HepG2 (cell line): ENCODE measurements around the gene CIAO3. TPM values are rescaled to one million over a fixed set of nuclear protein-coding genes. Genes with fewer than 3 reads are reported as not detected.

Source experiments
- AGO2 ChIP-seq: fragments of 200-400 bp; formaldehyde crosslinking; optimal IDR thresholded peaks from 2 replicates; pipeline ENCODE3; 2017; ENCODE audit warnings: mild to moderate bottlenecking, low read depth, low read length, moderate library complexity
- MTF2 ChIP-seq: sonication (generic); formaldehyde crosslinking; IDR thresholded peaks from 2 replicates; pipeline ENCODE4 v1.5.0; 2020; ENCODE audit warnings: missing genetic modification reagents, borderline replicate concordance
- NKX3-1 ChIP-seq: sonication (generic); formaldehyde crosslinking; IDR thresholded peaks from 2 replicates; pipeline ENCODE4 v1.5.0; 2020; ENCODE audit warnings: missing genetic modification reagents
- NR2C2 ChIP-seq: sonication (generic); formaldehyde crosslinking; IDR thresholded peaks from 2 replicates; pipeline ENCODE4 v1.4.0; 2020; ENCODE audit warnings: missing genetic modification reagents, mild to moderate bottlenecking, moderate library complexity, borderline replicate concordance
- POGZ ChIP-seq: sonication (generic); formaldehyde crosslinking; IDR thresholded peaks from 2 replicates; pipeline ENCODE4 v1.4.0; 2020; ENCODE audit warnings: mild to moderate bottlenecking, missing genetic modification reagents
- TOE1 ChIP-seq: sonication (generic); formaldehyde crosslinking; IDR thresholded peaks from 2 replicates; pipeline ENCODE4 v1.4.0; 2020; ENCODE audit warnings: mild to moderate bottlenecking, missing genetic modification reagents
- ZFP36L1 ChIP-seq: sonication (generic); formaldehyde crosslinking; IDR thresholded peaks from 2 replicates; pipeline ENCODE4 v1.8.0; 2022; ENCODE audit warnings: mild to moderate bottlenecking, missing genetic modification reagents, moderate library complexity
- ZFP82 ChIP-seq: sonication (generic); formaldehyde crosslinking; IDR thresholded peaks from 2 replicates; pipeline ENCODE4 v1.5.1; 2020; ENCODE audit warnings: mild to moderate bottlenecking, missing genetic modification reagents, borderline replicate concordance
- ZNF230 ChIP-seq: sonication (generic); formaldehyde crosslinking; IDR thresholded peaks from 2 replicates; pipeline ENCODE4 v1.4.0; 2020; ENCODE audit warnings: mild to moderate bottlenecking, missing genetic modification reagents
- ZNF253 ChIP-seq: sonication (generic); formaldehyde crosslinking; IDR thresholded peaks from 2 replicates; pipeline ENCODE4 v1.8.0; 2022; ENCODE audit warnings: mild to moderate bottlenecking, missing genetic modification reagents, borderline replicate concordance
- ZNF317 ChIP-seq: sonication (generic); formaldehyde crosslinking; IDR thresholded peaks from 2 replicates; pipeline ENCODE4 v1.5.0; 2020; ENCODE audit warnings: mild to moderate bottlenecking, missing genetic modification reagents
- ZNF33A ChIP-seq: sonication (generic); formaldehyde crosslinking; IDR thresholded peaks from 2 replicates; pipeline ENCODE4 v1.5.1; 2020; ENCODE audit warnings: missing genetic modification reagents, mild to moderate bottlenecking, moderate library complexity, borderline replicate concordance
- ZNF564 ChIP-seq: sonication (generic); formaldehyde crosslinking; IDR thresholded peaks from 2 replicates; pipeline ENCODE4 v1.8.1; 2023; ENCODE audit warnings: mild to moderate bottlenecking, missing genetic modification reagents
- ZNF720 ChIP-seq: sonication (generic); formaldehyde crosslinking; IDR thresholded peaks from 2 replicates; pipeline ENCODE4 v1.4.0; 2020; ENCODE audit warnings: missing genetic modification reagents
- ZSCAN12 ChIP-seq: sonication (generic); formaldehyde crosslinking; IDR thresholded peaks from 2 replicates; pipeline ENCODE4 v1.9.0; 2021; ENCODE audit warnings: mild to moderate bottlenecking, missing genetic modification reagents
- polyA plus RNA-seq, 8 experiments: library from polyadenylated mRNA; depleted of rRNA in 3 of 8; stranded (reverse) in 7 of 8; unstranded in 1 of 8; fragments of >200 nt; fragmentation: Illumina TruSeq in 4 of 8; extraction: Trizol in 4 of 8; gene quantifications; 2 replicates each; pipeline versions ENCODE4 v1.2.1 to v1.2.3, GENCODE V29; 2011 to 2016; ENCODE audit warnings: low read depth in 4 of 8, missing spikeins in 1 of 8, mixed read lengths in 1 of 8; ENCODE audit not compliant: insufficient read depth in 1 of 8
- total RNA-seq, 5 experiments: library from RNA; depleted of rRNA; stranded (reverse); fragments of >200 nt; fragmentation: Illumina TruSeq; extraction: Trizol; gene quantifications; 2 replicates each; pipeline ENCODE4 v1.2.3, GENCODE V29; 2016; ENCODE audit warnings: low read depth in 1 of 5
- TF ChIP-seq, protein P1 (sequence below), 2 experiments: fragments of 450-650 bp in 1 of 2; sonication (generic) in 1 of 2; formaldehyde crosslinking; IDR thresholded peaks; 2 replicates each; pipeline versions ENCODE4 v1.5.0 to v1.8.0; 2020 to 2022; ENCODE audit warnings: mild to moderate bottlenecking in 1 of 2, missing genetic modification reagents in 1 of 2
- TF ChIP-seq, protein P2 (sequence below): sonication (generic); formaldehyde crosslinking; IDR thresholded peaks from 2 replicates; pipeline ENCODE4 v1.5.1; 2020; ENCODE audit warnings: mild to moderate bottlenecking, missing genetic modification reagents, moderate library complexity
- TF ChIP-seq, protein P3 (sequence below): sonication (generic); formaldehyde crosslinking; IDR thresholded peaks from one replicate; pipeline ENCODE4 v1.5.1; 2020; ENCODE audit warnings: mild to moderate bottlenecking, missing genetic modification reagents; ENCODE audit errors: not compliant biosample characterization
- TF ChIP-seq, protein P4 (sequence below): sonication (generic); formaldehyde crosslinking; IDR thresholded peaks from 2 replicates; pipeline ENCODE4 v1.8.0; 2022; ENCODE audit warnings: mild to moderate bottlenecking, missing genetic modification reagents, moderate library complexity

Gene CIAO3
- total and polyA plus RNA-seq, 2 of the 13 experiments (the other 11 are each of a cell fraction or from before 2014, with no cell fraction given): 21.7 to 25.0 TPM

DNA sequence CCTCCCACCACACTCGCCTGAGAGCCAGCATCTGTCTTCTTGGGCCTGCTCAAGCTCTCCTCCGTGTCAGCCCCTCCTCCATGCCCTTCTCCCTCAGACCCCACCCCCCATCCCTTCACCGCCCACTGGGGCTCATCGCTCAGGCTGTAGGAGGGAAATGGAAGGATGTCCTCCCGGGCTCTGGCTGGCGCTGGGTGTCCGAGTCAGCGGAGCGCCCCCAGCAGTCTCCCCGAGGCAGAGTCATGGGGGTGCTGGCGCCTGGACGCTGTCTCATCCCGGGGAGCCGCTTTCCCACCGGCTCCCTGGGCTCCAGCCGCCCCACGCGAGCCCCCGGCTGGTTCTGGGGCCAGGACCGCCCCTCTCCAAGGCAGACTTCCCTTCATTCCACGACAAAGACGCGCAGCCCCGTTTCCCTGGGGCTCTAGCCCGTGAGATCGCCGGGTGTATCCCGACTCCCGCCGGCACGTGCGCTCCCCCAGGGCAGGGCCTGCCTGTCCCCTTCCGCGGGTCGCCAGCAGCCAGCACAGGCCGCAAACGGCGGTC lies 20.3 kb downstream of the CIAO3 start (continued):
- TF ChIP-seq, protein P1, sequence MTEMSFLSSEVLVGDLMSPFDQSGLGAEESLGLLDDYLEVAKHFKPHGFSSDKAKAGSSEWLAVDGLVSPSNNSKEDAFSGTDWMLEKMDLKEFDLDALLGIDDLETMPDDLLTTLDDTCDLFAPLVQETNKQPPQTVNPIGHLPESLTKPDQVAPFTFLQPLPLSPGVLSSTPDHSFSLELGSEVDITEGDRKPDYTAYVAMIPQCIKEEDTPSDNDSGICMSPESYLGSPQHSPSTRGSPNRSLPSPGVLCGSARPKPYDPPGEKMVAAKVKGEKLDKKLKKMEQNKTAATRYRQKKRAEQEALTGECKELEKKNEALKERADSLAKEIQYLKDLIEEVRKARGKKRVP (CRISPR knock-in tag; IDR thresholded peaks at IDR 0.05): 0 out of 4 replicates have a peak, but pooled peaks of 1 of the 2 experiments have one; percentile 20
- TF ChIP-seq ZNF33A (CRISPR knock-in tag) (peak; percentile 36; the same call in 1 of the 2 replicates), ZNF720 (CRISPR knock-in tag) (no peak), ZNF564 (no peak), ZNF230 (CRISPR knock-in tag) (no peak), ZNF253 (CRISPR knock-in tag) (0 out of 2 replicates have a peak, but pooled peaks have one; percentile 53), ZSCAN12 (no peak), AGO2 (peak; percentile 87), NKX3-1 (CRISPR knock-in tag) (no peak), TOE1 (CRISPR knock-in tag) (no peak), NR2C2 (CRISPR knock-in tag) (no peak), MTF2 (peak; percentile 74; the same call in 1 of the 2 replicates), ZFP36L1 (CRISPR knock-in tag) (no peak), ZFP82 (peak; percentile 84), POGZ (CRISPR knock-in tag) (0 out of 2 replicates have a peak, but pooled peaks have one; percentile 10), ZNF317 (CRISPR knock-in tag) (0 out of 2 replicates have a peak, but pooled peaks have one; percentile 21)
- TF ChIP-seq, protein P2, sequence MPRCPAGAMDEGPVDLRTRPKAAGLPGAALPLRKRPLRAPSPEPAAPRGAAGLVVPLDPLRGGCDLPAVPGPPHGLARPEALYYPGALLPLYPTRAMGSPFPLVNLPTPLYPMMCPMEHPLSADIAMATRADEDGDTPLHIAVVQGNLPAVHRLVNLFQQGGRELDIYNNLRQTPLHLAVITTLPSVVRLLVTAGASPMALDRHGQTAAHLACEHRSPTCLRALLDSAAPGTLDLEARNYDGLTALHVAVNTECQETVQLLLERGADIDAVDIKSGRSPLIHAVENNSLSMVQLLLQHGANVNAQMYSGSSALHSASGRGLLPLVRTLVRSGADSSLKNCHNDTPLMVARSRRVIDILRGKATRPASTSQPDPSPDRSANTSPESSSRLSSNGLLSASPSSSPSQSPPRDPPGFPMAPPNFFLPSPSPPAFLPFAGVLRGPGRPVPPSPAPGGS (CRISPR knock-in tag): no peak
- TF ChIP-seq, protein P3, sequence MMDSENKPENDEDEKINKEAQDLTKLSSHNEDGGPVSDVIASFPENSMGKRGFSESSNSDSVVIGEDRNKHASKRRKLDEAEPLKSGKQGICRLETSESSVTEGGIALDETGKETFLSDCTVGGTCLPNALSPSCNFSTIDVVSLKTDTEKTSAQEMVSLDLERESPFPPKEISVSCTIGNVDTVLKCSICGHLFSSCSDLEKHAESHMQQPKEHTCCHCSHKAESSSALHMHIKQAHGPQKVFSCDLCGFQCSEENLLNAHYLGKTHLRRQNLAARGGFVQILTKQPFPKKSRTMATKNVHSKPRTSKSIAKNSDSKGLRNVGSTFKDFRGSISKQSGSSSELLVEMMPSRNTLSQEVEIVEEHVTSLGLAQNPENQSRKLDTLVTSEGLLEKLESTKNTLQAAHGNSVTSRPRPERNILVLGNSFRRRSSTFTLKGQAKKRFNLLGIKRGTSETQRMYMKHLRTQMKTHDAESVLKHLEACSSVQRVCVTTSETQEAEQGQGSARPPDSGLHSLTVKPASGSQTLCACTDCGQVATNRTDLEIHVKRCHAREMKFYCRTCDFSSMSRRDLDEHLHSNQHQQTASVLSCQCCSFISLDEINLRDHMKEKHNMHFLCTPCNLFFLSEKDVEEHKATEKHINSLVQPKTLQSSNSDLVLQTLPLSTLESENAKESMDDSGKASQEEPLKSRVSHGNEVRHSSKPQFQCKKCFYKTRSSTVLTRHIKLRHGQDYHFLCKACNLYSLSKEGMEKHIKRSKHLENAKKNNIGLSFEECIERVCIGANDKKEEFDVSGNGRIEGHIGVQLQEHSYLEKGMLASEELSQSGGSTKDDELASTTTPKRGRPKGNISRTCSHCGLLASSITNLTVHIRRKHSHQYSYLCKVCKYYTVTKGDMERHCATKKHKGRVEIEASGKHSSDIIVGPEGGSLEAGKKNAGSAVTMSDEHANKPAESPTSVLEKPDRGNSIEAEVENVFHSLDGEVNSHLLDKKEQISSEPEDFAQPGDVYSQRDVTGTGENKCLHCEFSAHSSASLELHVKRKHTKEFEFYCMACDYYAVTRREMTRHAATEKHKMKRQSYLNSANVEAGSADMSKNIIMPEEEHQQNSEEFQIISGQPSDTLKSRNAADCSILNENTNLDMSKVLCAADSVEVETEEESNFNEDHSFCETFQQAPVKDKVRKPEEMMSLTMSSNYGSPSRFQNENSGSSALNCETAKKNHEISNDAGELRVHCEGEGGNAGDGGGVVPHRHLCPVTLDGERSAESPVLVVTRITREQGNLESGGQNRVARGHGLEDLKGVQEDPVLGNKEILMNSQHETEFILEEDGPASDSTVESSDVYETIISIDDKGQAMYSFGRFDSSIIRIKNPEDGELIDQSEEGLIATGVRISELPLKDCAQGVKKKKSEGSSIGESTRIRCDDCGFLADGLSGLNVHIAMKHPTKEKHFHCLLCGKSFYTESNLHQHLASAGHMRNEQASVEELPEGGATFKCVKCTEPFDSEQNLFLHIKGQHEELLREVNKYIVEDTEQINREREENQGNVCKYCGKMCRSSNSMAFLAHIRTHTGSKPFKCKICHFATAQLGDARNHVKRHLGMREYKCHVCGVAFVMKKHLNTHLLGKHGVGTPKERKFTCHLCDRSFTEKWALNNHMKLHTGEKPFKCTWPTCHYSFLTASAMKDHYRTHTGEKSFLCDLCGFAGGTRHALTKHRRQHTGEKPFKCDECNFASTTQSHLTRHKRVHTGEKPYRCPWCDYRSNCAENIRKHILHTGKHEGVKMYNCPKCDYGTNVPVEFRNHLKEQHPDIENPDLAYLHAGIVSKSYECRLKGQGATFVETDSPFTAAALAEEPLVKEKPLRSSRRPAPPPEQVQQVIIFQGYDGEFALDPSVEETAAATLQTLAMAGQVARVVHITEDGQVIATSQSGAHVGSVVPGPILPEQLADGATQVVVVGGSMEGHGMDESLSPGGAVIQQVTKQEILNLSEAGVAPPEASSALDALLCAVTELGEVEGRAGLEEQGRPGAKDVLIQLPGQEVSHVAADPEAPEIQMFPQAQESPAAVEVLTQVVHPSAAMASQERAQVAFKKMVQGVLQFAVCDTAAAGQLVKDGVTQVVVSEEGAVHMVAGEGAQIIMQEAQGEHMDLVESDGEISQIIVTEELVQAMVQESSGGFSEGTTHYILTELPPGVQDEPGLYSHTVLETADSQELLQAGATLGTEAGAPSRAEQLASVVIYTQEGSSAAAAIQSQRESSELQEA (CRISPR knock-in tag): peak; percentile 48
- TF ChIP-seq, protein P4, sequence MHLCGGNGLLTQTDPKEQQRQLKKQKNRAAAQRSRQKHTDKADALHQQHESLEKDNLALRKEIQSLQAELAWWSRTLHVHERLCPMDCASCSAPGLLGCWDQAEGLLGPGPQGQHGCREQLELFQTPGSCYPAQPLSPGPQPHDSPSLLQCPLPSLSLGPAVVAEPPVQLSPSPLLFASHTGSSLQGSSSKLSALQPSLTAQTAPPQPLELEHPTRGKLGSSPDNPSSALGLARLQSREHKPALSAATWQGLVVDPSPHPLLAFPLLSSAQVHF: peak; percentile 62; the same call in 1 of the 2 replicates
